ENCODE measurements around the gene SLC25A29. TPM values are rescaled to one million over a fixed set of nuclear protein-coding genes. Genes with fewer than 3 reads are reported as not detected.
"Not testable (repeated sequence)": the region's sequence is repeated elsewhere in the genome, so short reads cannot be mapped to it uniquely, and the experiment has no call there.

SLC25A29 gene
- total RNA-seq, 1 donor from 2014 or later, result 30.8 TPM

DNA sequence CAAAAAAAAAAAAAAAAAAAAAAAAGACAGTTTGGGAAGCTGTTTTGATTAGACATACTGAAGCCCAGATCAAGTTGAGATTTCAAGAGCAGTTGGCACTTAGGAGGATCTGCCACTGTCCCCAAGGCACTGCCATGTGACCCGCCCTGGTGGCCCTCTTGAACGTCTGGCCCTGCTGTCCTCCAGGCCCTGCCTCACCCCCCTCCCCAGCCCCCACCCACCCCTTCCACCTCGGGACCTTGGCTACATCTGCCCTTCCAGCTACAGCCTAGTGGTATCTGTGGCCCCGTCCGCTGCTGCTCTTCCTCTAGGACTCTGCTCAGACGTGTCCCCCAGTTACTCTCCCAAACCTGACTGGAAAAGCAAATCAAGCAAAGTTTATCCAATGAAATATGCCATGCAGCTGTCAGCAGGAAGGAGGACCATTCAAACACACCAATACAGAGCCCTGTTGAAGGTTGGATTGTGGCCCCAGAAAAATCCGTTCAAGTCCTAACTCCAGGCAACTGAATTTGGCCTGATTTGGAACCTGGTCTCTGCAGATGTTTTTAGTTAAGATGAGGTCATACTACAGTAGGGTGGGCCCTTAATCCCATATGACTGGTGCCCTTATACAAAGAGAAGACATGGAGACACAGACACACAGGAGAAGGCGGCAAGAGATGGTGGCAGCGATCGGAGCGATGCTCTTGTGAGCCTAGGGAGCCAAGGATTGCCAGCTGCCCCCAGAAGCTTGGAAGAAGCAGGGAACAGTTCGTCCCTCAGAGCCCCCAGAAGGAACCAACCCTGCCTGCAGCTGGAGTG lies 17.7 kb downstream of the SLC25A29 start:
- H3K27me3 ChIP-seq (ENCODE audit: control insufficient read depth in 3 of 3, insufficient read depth in 3 of 3, low read length in 3 of 3), result no peaks in the 10 kb centered on the region
- H3K4me3 ChIP-seq (ENCODE audit: low read length in 3 of 3), result no peak overlapping the region
- peaks cover 24 to 47% (median 34%) of the 10 kb centered on the region in 3 donors for H3K4me1 ChIP-seq (ENCODE audit: control insufficient read depth in 3 of 3, insufficient read depth in 3 of 3, low read length in 3 of 3)
- H3K27ac ChIP-seq (ENCODE audit: low read depth, low read length), result no peak overlapping the region
- no peaks in the 10 kb centered on the region for H3K9me3 ChIP-seq (ENCODE audit: control insufficient read depth in 3 of 3, low read length in 3 of 3)
- H3K36me3 ChIP-seq (ENCODE audit: control insufficient read depth in 3 of 3, insufficient read depth in 3 of 3, low read length in 3 of 3), result peaks cover 4 to 16% (median 8%) of the 10 kb centered on the region in 3 donors
- peak overlapping the region in 1 of 3 donors; percentile 30 for H3K9ac ChIP-seq (ENCODE audit: low read depth in 1 of 3, low read length in 3 of 3)

DNA sequence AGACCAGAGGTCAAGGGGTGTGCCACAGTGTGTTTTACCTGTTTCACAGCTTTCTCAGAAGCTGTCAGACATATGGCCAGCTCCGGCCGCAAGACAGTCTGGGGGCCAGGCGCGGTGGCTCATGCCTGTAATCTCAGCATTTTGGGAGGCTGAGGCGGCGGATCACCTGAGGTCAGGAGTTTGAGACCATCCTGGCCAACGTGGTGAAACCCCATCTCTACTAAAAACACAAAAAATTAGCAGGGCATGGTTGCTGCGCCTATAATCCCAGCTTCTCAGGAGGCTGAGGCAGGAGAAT lies 18.3 kb downstream of the SLC25A29 start:
- Histone ChIP-seq H3K4me1 (ENCODE audit: control insufficient read depth in 3 of 3, insufficient read depth in 3 of 3, low read length in 3 of 3) (peaks cover 24 to 47% (median 34%) of the 10 kb centered on the region in 3 donors), H3K36me3 (ENCODE audit: control insufficient read depth in 3 of 3, insufficient read depth in 3 of 3, low read length in 3 of 3) (peaks cover 4 to 14% (median 8%) of the 10 kb centered on the region in 3 donors)

DNA sequence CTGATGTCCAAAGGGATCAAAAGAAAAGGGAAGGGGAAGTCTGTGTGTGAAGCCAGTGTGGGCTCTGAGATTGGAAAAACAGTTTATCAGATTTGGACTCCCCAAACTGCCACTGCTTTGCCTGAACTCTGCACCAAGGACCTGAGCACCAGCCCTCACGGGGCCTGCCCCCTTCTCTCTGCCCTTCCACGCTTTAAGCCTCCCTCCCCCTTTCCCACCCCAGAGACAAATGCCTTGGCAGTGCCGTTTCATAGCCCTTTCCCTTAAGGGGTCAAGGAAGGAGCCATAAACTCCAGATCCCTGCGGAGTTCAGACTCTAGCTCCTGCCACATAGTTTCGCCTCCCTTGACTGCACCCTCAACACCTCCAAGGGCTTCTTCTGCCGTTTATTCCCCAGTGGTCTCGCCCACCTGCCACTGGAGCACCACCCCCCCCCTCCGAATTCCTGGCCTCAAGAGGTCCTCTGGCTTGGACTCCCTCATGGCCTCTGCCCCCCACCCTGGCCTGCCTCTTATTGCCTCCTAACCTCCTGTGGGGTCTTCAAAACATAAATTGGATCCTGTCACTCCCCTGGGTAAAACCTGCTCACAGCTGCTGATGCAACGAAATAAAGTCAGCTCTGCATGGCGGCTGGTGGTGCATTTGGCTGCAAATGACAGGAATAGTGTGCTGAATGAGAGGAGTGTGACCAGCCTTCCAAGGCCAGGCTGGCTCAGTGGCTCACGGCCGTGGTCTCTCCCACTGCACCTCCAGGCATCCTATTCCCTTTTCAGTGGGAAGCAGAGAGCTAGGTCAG lies 18.8 kb downstream of the SLC25A29 start:
- Histone ChIP-seq H3K4me1 (ENCODE audit: control insufficient read depth in 3 of 3, insufficient read depth in 3 of 3, low read length in 3 of 3) (peaks cover 24 to 47% (median 34%) of the 10 kb centered on the region in 3 donors), H3K9ac (ENCODE audit: low read depth in 1 of 3, low read length in 3 of 3) (peak overlapping the region in 1 of 3 donors; percentile 57), H3K27ac (ENCODE audit: low read depth, low read length) (no peak overlapping the region), H3K27me3 (ENCODE audit: control insufficient read depth in 3 of 3, insufficient read depth in 3 of 3, low read length in 3 of 3) (no peaks in the 10 kb centered on the region), H3K36me3 (ENCODE audit: control insufficient read depth in 3 of 3, insufficient read depth in 3 of 3, low read length in 3 of 3) (peaks cover 3 to 11% (median 8%) of the 10 kb centered on the region in 3 donors), H3K9me3 (ENCODE audit: control insufficient read depth in 3 of 3, low read length in 3 of 3) (no peaks in the 10 kb centered on the region), H3K4me3 (ENCODE audit: low read length in 3 of 3) (no peak overlapping the region)

More for the DNA sequence above, 18.3 kb downstream of the SLC25A29 start:
- H3K9me3 ChIP-seq (ENCODE audit: control insufficient read depth in 3 of 3, low read length in 3 of 3); H3K9ac ChIP-seq (ENCODE audit: low read depth in 1 of 3, low read length in 3 of 3); H3K27ac ChIP-seq (ENCODE audit: low read depth, low read length); H3K27me3 ChIP-seq (ENCODE audit: control insufficient read depth in 3 of 3, insufficient read depth in 3 of 3, low read length in 3 of 3); H3K4me3 ChIP-seq (ENCODE audit: low read length in 3 of 3): not testable (repeated sequence)

GRCh38 chr14:100286484-100287191 lies 19.6 kb downstream of the SLC25A29 start:
- peaks cover 28 to 51% (median 36%) of the 10 kb centered on the region in 3 donors for H3K4me1 ChIP-seq (ENCODE audit: control insufficient read depth in 3 of 3, insufficient read depth in 3 of 3, low read length in 3 of 3)
- H3K4me3 ChIP-seq (ENCODE audit: low read length in 3 of 3), result no peak overlapping the region
- no peaks in the 10 kb centered on the region for H3K27me3 ChIP-seq (ENCODE audit: control insufficient read depth in 3 of 3, insufficient read depth in 3 of 3, low read length in 3 of 3)
- H3K9me3 ChIP-seq (ENCODE audit: control insufficient read depth in 3 of 3, low read length in 3 of 3), result no peaks in the 10 kb centered on the region
- H3K36me3 ChIP-seq (ENCODE audit: control insufficient read depth in 3 of 3, insufficient read depth in 3 of 3, low read length in 3 of 3), result peaks cover 0 to 8% (median 5%) of the 10 kb centered on the region in 3 donors
- peak overlapping the region in 1 of 3 donors; percentile 57 for H3K9ac ChIP-seq (ENCODE audit: low read depth in 1 of 3, low read length in 3 of 3)
- peak overlapping the region; percentile 47 for H3K27ac ChIP-seq (ENCODE audit: low read depth, low read length)

DNA sequence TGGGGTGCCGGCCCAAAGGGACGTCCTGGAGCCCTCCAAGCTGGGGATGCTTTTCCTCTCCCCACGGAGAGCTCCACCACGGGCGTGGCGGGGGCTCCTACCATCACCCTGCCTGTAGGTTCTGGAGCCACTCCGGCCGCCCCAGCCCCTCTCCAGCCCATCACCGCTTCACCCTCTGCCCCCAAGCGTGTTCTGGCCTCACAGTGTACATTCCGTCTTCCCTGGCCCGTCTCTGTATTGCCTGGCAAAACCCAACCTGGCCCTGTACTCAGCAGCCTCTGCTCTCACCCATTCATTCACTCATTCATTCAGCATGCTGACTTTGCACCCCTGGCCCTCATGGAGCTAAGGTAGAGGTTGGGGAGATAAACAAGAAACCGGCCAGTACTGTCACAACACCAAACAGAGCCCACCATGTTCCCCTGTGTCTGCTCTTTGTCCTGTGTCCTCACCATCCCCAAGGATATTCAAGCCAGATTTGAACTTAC lies 20.3 kb downstream of the SLC25A29 start:
- H3K4me3 ChIP-seq (ENCODE audit: low read length in 3 of 3), result peak overlapping the region in 2 of 3 donors; percentile 78 to 81
- no peaks in the 10 kb centered on the region for H3K27me3 ChIP-seq (ENCODE audit: control insufficient read depth in 3 of 3, insufficient read depth in 3 of 3, low read length in 3 of 3)
- peaks cover 0 to 2% (median 2%) of the 10 kb centered on the region in 3 donors for H3K36me3 ChIP-seq (ENCODE audit: control insufficient read depth in 3 of 3, insufficient read depth in 3 of 3, low read length in 3 of 3)
- H3K4me1 ChIP-seq (ENCODE audit: control insufficient read depth in 3 of 3, insufficient read depth in 3 of 3, low read length in 3 of 3), result peaks cover 34 to 58% (median 42%) of the 10 kb centered on the region in 3 donors
- peak overlapping the region; percentile 84 for H3K27ac ChIP-seq (ENCODE audit: low read depth, low read length)
- no peaks in the 10 kb centered on the region for H3K9me3 ChIP-seq (ENCODE audit: control insufficient read depth in 3 of 3, low read length in 3 of 3)
- H3K9ac ChIP-seq (ENCODE audit: low read depth in 1 of 3, low read length in 3 of 3), result peak overlapping the region in 2 of 3 donors; percentile 86 to 92

GRCh38 chr14:100285021-100285912 lies 21.0 kb downstream of the SLC25A29 start:
- Histone ChIP-seq H3K36me3 (ENCODE audit: control insufficient read depth in 3 of 3, insufficient read depth in 3 of 3, low read length in 3 of 3) (peaks cover 0 to 2% (median 0%) of the 10 kb centered on the region in 3 donors), H3K9ac (ENCODE audit: low read depth in 1 of 3, low read length in 3 of 3) (peak overlapping the region; percentile 72 to 92 (median 86)), H3K27me3 (ENCODE audit: control insufficient read depth in 3 of 3, insufficient read depth in 3 of 3, low read length in 3 of 3) (no peaks in the 10 kb centered on the region), H3K4me1 (ENCODE audit: control insufficient read depth in 3 of 3, insufficient read depth in 3 of 3, low read length in 3 of 3) (peaks cover 30 to 52% (median 39%) of the 10 kb centered on the region in 3 donors), H3K9me3 (ENCODE audit: control insufficient read depth in 3 of 3, low read length in 3 of 3) (no peaks in the 10 kb centered on the region), H3K4me3 (ENCODE audit: low read length in 3 of 3) (peak overlapping the region; percentile 62 to 81 (median 78)), H3K27ac (ENCODE audit: low read depth, low read length) (peak overlapping the region; percentile 84)

- Histone ChIP-seq H3K36me3 (ENCODE audit: control insufficient read depth in 3 of 3, insufficient read depth in 3 of 3, low read length in 3 of 3) (peaks cover 0 to 2% (median 0%) of the 10 kb centered on the region in 3 donors), H3K27me3 (ENCODE audit: control insufficient read depth in 3 of 3, insufficient read depth in 3 of 3, low read length in 3 of 3) (no peaks in the 10 kb centered on the region), H3K9me3 (ENCODE audit: control insufficient read depth in 3 of 3, low read length in 3 of 3) (no peaks in the 10 kb centered on the region), H3K9ac (ENCODE audit: low read depth in 1 of 3, low read length in 3 of 3) (peak overlapping the region; percentile 20 to 92 (median 86)), H3K4me3 (ENCODE audit: low read length in 3 of 3) (no peak overlapping the region), H3K4me1 (ENCODE audit: control insufficient read depth in 3 of 3, insufficient read depth in 3 of 3, low read length in 3 of 3) (peaks cover 25 to 53% (median 42%) of the 10 kb centered on the region in 3 donors), H3K27ac (ENCODE audit: low read depth, low read length) (peak overlapping the region; percentile 84)
These were observed 22.0 kb downstream of the SLC25A29 start for GRCh38 chr14:100283984-100284881.

DNA sequence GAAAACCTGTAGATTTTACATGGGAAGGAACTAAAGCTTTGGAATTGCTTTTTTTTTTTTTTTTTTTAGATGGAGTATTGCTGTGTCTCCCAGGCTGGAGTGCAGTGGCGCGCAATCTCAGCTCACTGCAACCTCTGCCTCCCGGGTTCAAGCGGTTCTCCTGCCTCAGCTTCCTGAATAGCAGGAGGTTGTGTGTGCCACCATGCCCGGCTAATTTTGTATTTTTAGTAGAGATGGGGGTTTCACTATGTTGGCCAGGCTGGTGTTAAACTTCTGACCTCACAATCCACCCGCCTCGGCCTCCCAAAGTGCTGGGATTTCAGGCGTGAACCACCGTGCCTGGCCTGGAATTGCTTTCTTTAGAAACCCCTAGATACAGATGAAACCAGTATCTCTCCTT lies 22.8 kb downstream of the SLC25A29 start:
- not testable (repeated sequence) for H3K27me3 ChIP-seq (ENCODE audit: control insufficient read depth in 3 of 3, insufficient read depth in 3 of 3, low read length in 3 of 3); H3K36me3 ChIP-seq (ENCODE audit: control insufficient read depth in 3 of 3, insufficient read depth in 3 of 3, low read length in 3 of 3); H3K9me3 ChIP-seq (ENCODE audit: control insufficient read depth in 3 of 3, low read length in 3 of 3); H3K27ac ChIP-seq (ENCODE audit: low read depth, low read length); H3K4me3 ChIP-seq (ENCODE audit: low read length in 3 of 3); H3K9ac ChIP-seq (ENCODE audit: low read depth in 1 of 3, low read length in 3 of 3)
- peaks cover 20 to 54% (median 43%) of the 10 kb centered on the region in 3 donors for H3K4me1 ChIP-seq (ENCODE audit: control insufficient read depth in 3 of 3, insufficient read depth in 3 of 3, low read length in 3 of 3)
